ENCODE measurements around the gene FERMT1. TPM values are rescaled to one million over a fixed set of nuclear protein-coding genes. Genes with fewer than 3 reads are reported as not detected.
A peak's percentile ranks its signal among the peaks of the same experiment; 100 is the strongest.

FERMT1 gene
- total RNA-seq, 1 donor from 2014 or later = 0.23 TPM

GRCh38 chr20:6127825-6128224 lies 5.0 kb upstream of the FERMT1 start:
- Mint-ChIP-seq H3K4me1 (peaks cover 3% of the 10 kb centered on the region), H3K27me3 (ENCODE audit: low read depth) (peaks cover 47% of the 10 kb centered on the region), H3K4me3 (no peak overlapping the region), H3K9me3 (no peaks in the 10 kb centered on the region), H3K36me3 (ENCODE audit: low read depth) (no peaks in the 10 kb centered on the region), H3K27ac (ENCODE audit: unreplicated experiment) (no peak overlapping the region)
- TF ChIP-seq CTCF (conservative IDR thresholded peaks at IDR 0.05) = no peak
- no peak for DNase-seq (ENCODE audit: low read depth, low spot score)

- Mint-ChIP-seq H3K27me3 (ENCODE audit: low read depth) (peaks cover 53% of the 10 kb centered on the region), H3K4me1 (peaks cover 3% of the 10 kb centered on the region), H3K9me3 (no peaks in the 10 kb centered on the region), H3K36me3 (ENCODE audit: low read depth) (no peaks in the 10 kb centered on the region), H3K4me3 (no peak overlapping the region), H3K27ac (ENCODE audit: unreplicated experiment) (no peak overlapping the region)
- no peak for DNase-seq (ENCODE audit: low read depth, low spot score)
- no peak for TF ChIP-seq CTCF (conservative IDR thresholded peaks at IDR 0.05)
Observed at GRCh38 chr20:6126846-6127245, 4.0 kb upstream of the FERMT1 start.

GRCh38 chr20:6123649-6124014 lies 802 bp upstream of the FERMT1 start:
- H3K4me1 Mint-ChIP-seq = peaks cover 3% of the 10 kb centered on the region
- H3K36me3 Mint-ChIP-seq (ENCODE audit: low read depth) = no peaks in the 10 kb centered on the region
- DNase-seq (ENCODE audit: low read depth, low spot score) = no peak
- no peak for TF ChIP-seq CTCF (conservative IDR thresholded peaks at IDR 0.05)
- H3K27me3 Mint-ChIP-seq (ENCODE audit: low read depth) = peaks cover 66% of the 10 kb centered on the region
- H3K9me3 Mint-ChIP-seq = no peaks in the 10 kb centered on the region
- H3K4me3 Mint-ChIP-seq = peak overlapping the region; percentile 79
- no peak overlapping the region for H3K27ac Mint-ChIP-seq (ENCODE audit: unreplicated experiment)

- DNase-seq (ENCODE audit: low read depth, low spot score) = no peak
- no peak for TF ChIP-seq CTCF (conservative IDR thresholded peaks at IDR 0.05)
- H3K27ac Mint-ChIP-seq (ENCODE audit: unreplicated experiment) = no peak overlapping the region
Observed at GRCh38 chr20:6122111-6122872, 538 bp downstream of the FERMT1 start.

GRCh38 chr20:6121504-6121903 lies 1.3 kb downstream of the FERMT1 start:
- H3K4me3 Mint-ChIP-seq = no peak overlapping the region
- H3K4me1 Mint-ChIP-seq = peaks cover 3% of the 10 kb centered on the region
- TF ChIP-seq CTCF (conservative IDR thresholded peaks at IDR 0.05) = no peak
- no peaks in the 10 kb centered on the region for H3K9me3 Mint-ChIP-seq
- peaks cover 60% of the 10 kb centered on the region for H3K27me3 Mint-ChIP-seq (ENCODE audit: low read depth)
- no peak for DNase-seq (ENCODE audit: low read depth, low spot score)
- H3K27ac Mint-ChIP-seq (ENCODE audit: unreplicated experiment) = no peak overlapping the region
- H3K36me3 Mint-ChIP-seq (ENCODE audit: low read depth) = no peaks in the 10 kb centered on the region

More at GRCh38 chr20:6122111-6122872, 538 bp downstream of the FERMT1 start:
- Mint-ChIP-seq H3K4me1 (peaks cover 3% of the 10 kb centered on the region), H3K9me3 (no peaks in the 10 kb centered on the region), H3K36me3 (ENCODE audit: low read depth) (no peaks in the 10 kb centered on the region), H3K27me3 (ENCODE audit: low read depth) (peaks cover 63% of the 10 kb centered on the region), H3K4me3 (peak overlapping the region; percentile 58)
